ENCODE data around the gene NTRK3.

NTRK3 gene

GRCh38 chr15:88223084-88223483 is 33.5 kb downstream of the NTRK3 start:
- ATAC-seq (ENCODE audit: insufficient read depth, low read depth) = no peak
- TF ChIP-seq CTCF (IDR thresholded peaks at IDR 0.05; ENCODE audit: borderline replicate concordance, extremely low read depth, low read length, poor library complexity, severe bottlenecking) (no peak), EZH2 (IDR thresholded peaks at IDR 0.05; ENCODE audit: borderline replicate concordance, low read depth, low read length, severe bottlenecking) (no peak)

GRCh38 chr15:88221836-88222235 is 34.7 kb downstream of the NTRK3 start:
- DNase-seq (no peak), ATAC-seq (ENCODE audit: insufficient read depth, low read depth) (no peak)
- Histone ChIP-seq H3K27me3 (ENCODE audit: insufficient read depth, low read length, poor library complexity) (no peaks in the 10 kb centered on the region), H3K4me2 (ENCODE audit: insufficient read depth, low read length) (no peak overlapping the region), H2AFZ (ENCODE audit: low read depth, low read length) (no peak overlapping the region), H3K79me2 (ENCODE audit: insufficient read depth, low read length) (no peaks in the 10 kb centered on the region), H3K36me3 (ENCODE audit: insufficient read depth, low read length) (no peaks in the 10 kb centered on the region), H3K9me3 (ENCODE audit: insufficient read depth, low read length, severe bottlenecking) (no peaks in the 10 kb centered on the region), H3K4me1 (ENCODE audit: insufficient read depth, low read length) (no peaks in the 10 kb centered on the region), H3K4me3 (ENCODE audit: low read depth in 1 of 2, low read length in 2 of 2) (no peak overlapping the region), H3K9ac (ENCODE audit: low read depth, low read length) (no peak overlapping the region), H4K20me1 (ENCODE audit: insufficient read depth, low read length) (no peaks in the 10 kb centered on the region), H3K27ac (ENCODE audit: low read length) (no peak overlapping the region)
- TF ChIP-seq EZH2 (IDR thresholded peaks at IDR 0.05; ENCODE audit: borderline replicate concordance, low read depth, low read length, severe bottlenecking) = no peak
- TF ChIP-seq CTCF (IDR thresholded peaks at IDR 0.05; ENCODE audit: borderline replicate concordance, extremely low read depth, low read length, poor library complexity, severe bottlenecking) = no peak

More at GRCh38 chr15:88223084-88223483, 33.5 kb downstream of the NTRK3 start:
- no peaks in the 10 kb centered on the region for H3K4me1 ChIP-seq (ENCODE audit: insufficient read depth, low read length)
- H4K20me1 ChIP-seq (ENCODE audit: insufficient read depth, low read length) = no peaks in the 10 kb centered on the region
- no peak overlapping the region for H2AFZ ChIP-seq (ENCODE audit: low read depth, low read length)
- H3K9me3 ChIP-seq (ENCODE audit: insufficient read depth, low read length, severe bottlenecking) = no peaks in the 10 kb centered on the region
- no peaks in the 10 kb centered on the region for H3K27me3 ChIP-seq (ENCODE audit: insufficient read depth, low read length, poor library complexity)
- no peak overlapping the region for H3K27ac ChIP-seq (ENCODE audit: low read length)
- H3K36me3 ChIP-seq (ENCODE audit: insufficient read depth, low read length) = no peaks in the 10 kb centered on the region
- no peak for DNase-seq
- no peak overlapping the region for H3K9ac ChIP-seq (ENCODE audit: low read depth, low read length)
- H3K4me2 ChIP-seq (ENCODE audit: insufficient read depth, low read length) = no peak overlapping the region
- H3K79me2 ChIP-seq (ENCODE audit: insufficient read depth, low read length) = no peaks in the 10 kb centered on the region
- no peak overlapping the region for H3K4me3 ChIP-seq (ENCODE audit: low read depth in 1 of 2, low read length in 2 of 2)

GRCh38 chr15:88220443-88221335 is 35.9 kb downstream of the NTRK3 start:
- H3K27me3 ChIP-seq (ENCODE audit: insufficient read depth, low read length, poor library complexity) = no peaks in the 10 kb centered on the region
- no peaks in the 10 kb centered on the region for H3K4me1 ChIP-seq (ENCODE audit: insufficient read depth, low read length)
- no peak overlapping the region for H3K27ac ChIP-seq (ENCODE audit: low read length)
- H3K79me2 ChIP-seq (ENCODE audit: insufficient read depth, low read length) = no peaks in the 10 kb centered on the region
- no peaks in the 10 kb centered on the region for H3K36me3 ChIP-seq (ENCODE audit: insufficient read depth, low read length)
- no peaks in the 10 kb centered on the region for H4K20me1 ChIP-seq (ENCODE audit: insufficient read depth, low read length)
- H2AFZ ChIP-seq (ENCODE audit: low read depth, low read length) = no peak overlapping the region
- TF ChIP-seq CTCF (IDR thresholded peaks at IDR 0.05; ENCODE audit: borderline replicate concordance, extremely low read depth, low read length, poor library complexity, severe bottlenecking) = no peak
- no peak for TF ChIP-seq EZH2 (IDR thresholded peaks at IDR 0.05; ENCODE audit: borderline replicate concordance, low read depth, low read length, severe bottlenecking)
- DNase-seq = no peak
- no peak overlapping the region for H3K9ac ChIP-seq (ENCODE audit: low read depth, low read length)
- H3K9me3 ChIP-seq (ENCODE audit: insufficient read depth, low read length, severe bottlenecking) = no peaks in the 10 kb centered on the region
- no peak overlapping the region for H3K4me2 ChIP-seq (ENCODE audit: insufficient read depth, low read length)
- no peak for ATAC-seq (ENCODE audit: insufficient read depth, low read depth)
- no peak overlapping the region for H3K4me3 ChIP-seq (ENCODE audit: low read depth in 1 of 2, low read length in 2 of 2)
